IMR-90 (cell line): Measurements from ENCODE around the gene LEF1. TPM values are rescaled to one million over a fixed set of nuclear protein-coding genes. Genes with fewer than 3 reads are reported as not detected.

Experiments
- ATAC-seq: fragments of 200-7000 bp; cut with Tn5 transposase; 2 replicates; pipeline ENCODE4 v1.9.1; 2020; ENCODE audit warnings: low read depth, mild to moderate bottlenecking, moderate library complexity
- BruUV-seq: library from RNA; stranded (reverse); fragments of 400-500 nt; replicated peaks from 2 replicates; lab custom pipeline; 2021; lab: Mats Ljungman, UMichigan
- CTCF ChIA-PET: fragments of 300-600 bp; formaldehyde crosslinking; extraction: SDS; loops from one replicate; lab custom pipeline; 2021; ENCODE audit warnings: antibody characterized with exemption; lab: Yijun Ruan, JAX
- POLR2A ChIA-PET: fragments of 300-600 bp; sonication (Branson Sonifier 250); formaldehyde crosslinking; loops from one replicate; lab custom pipeline; 2022; ENCODE audit warnings: antibody characterized with exemption; ENCODE audit not compliant: unreplicated experiment; lab: Charles Lee
- DNase-seq: peaks from one replicate; pipeline ENCODE4 v3.0.0; 2013
- H2AFZ ChIP-seq: replicated peaks from 2 replicates; pipeline ENCODE3; 2013; ENCODE audit warnings: low read length, mild to moderate bottlenecking; ENCODE audit not compliant: poor library complexity
- H2AK5ac ChIP-seq: 2 replicates; pipeline ENCODE4 v1.6.1; 2013; ENCODE audit warnings: low read depth, low read length, inconsistent platforms
- H2AK9ac ChIP-seq: replicated peaks from 2 replicates; pipeline ENCODE3; 2013; ENCODE audit warnings: mild to moderate bottlenecking, low read depth, low read length, moderate library complexity; ENCODE audit not compliant: poor library complexity
- H2BK120ac ChIP-seq: 2 replicates; pipeline ENCODE4 v1.6.1; 2013; ENCODE audit warnings: low read depth, low read length, inconsistent platforms
- H2BK15ac ChIP-seq: 3 replicates; pipeline ENCODE4 v1.6.1; 2013; ENCODE audit warnings: low read depth, low read length, inconsistent platforms
- H2BK20ac ChIP-seq: 2 replicates; pipeline ENCODE4 v1.6.1; 2013; ENCODE audit warnings: low read depth, mild to moderate bottlenecking, inconsistent platforms, low read length, moderate library complexity
- H2BK5ac ChIP-seq: 2 replicates; pipeline ENCODE4 v1.6.1; 2013; ENCODE audit warnings: mild to moderate bottlenecking, low read depth, low read length, inconsistent platforms; ENCODE audit not compliant: poor library complexity, severe bottlenecking
- H3K14ac ChIP-seq: replicated peaks from 2 replicates; pipeline ENCODE4 v1.6.1; 2013; ENCODE audit warnings: low read depth, low read length, inconsistent platforms
- H3K18ac ChIP-seq: 2 replicates; pipeline ENCODE4 v1.6.1; 2013; ENCODE audit warnings: low read depth, low read length, control low read depth
- H3K23ac ChIP-seq: 2 replicates; pipeline ENCODE4 v1.6.1; 2013; ENCODE audit warnings: low read depth, low read length, inconsistent platforms
- H3K27ac ChIP-seq: 2 replicates; pipeline ENCODE4 v1.5.1; 2013; ENCODE audit warnings: mild to moderate bottlenecking, control low read depth, low read length; ENCODE audit not compliant: insufficient read depth
- H3K27me3 ChIP-seq: 2 replicates; pipeline ENCODE4 v1.6.1; 2013; ENCODE audit warnings: low read length; ENCODE audit not compliant: control insufficient read depth, insufficient read depth
- H3K36me3 ChIP-seq: 2 replicates; pipeline ENCODE4 v1.6.1; 2013; ENCODE audit warnings: low read length, mixed read lengths; ENCODE audit not compliant: control insufficient read depth, insufficient read depth
- H3K4ac ChIP-seq: 2 replicates; pipeline ENCODE4 v1.6.1; 2013; ENCODE audit warnings: low read depth, low read length, inconsistent platforms
- H3K4me1 ChIP-seq: 2 replicates; pipeline ENCODE4 v1.6.1; 2013; ENCODE audit warnings: low read length, mixed read lengths; ENCODE audit not compliant: control insufficient read depth, insufficient read depth
- H3K4me2 ChIP-seq: 2 replicates; pipeline ENCODE4 v1.6.1; 2013; ENCODE audit warnings: low read depth, mild to moderate bottlenecking, control low read depth, low read length, moderate library complexity
- H3K4me3 ChIP-seq: 2 replicates; pipeline ENCODE4 v1.5.1; 2013; ENCODE audit warnings: low read depth, mild to moderate bottlenecking, control low read depth, low read length, moderate library complexity; ENCODE audit not compliant: insufficient read depth
- H3K56ac ChIP-seq: 2 replicates; pipeline ENCODE4 v1.6.1; 2013; ENCODE audit warnings: low read length, inconsistent platforms; ENCODE audit not compliant: insufficient read depth; ENCODE audit errors: extremely low read depth
- H3K79me1 ChIP-seq, 2 experiments: 2 replicates each; pipeline ENCODE4 v1.6.1; 2013; ENCODE audit warnings: low read length in 2 of 2, inconsistent platforms in 1 of 2, low read depth in 1 of 2
- H3K9ac ChIP-seq: 2 replicates; pipeline ENCODE4 v1.6.1; 2013; ENCODE audit warnings: low read depth, low read length, control low read depth
- H3K9me1 ChIP-seq: 2 replicates; pipeline ENCODE4 v1.6.1; 2013; ENCODE audit warnings: low read length, inconsistent platforms; ENCODE audit not compliant: insufficient read depth
- H3K9me3 ChIP-seq: 2 replicates; pipeline ENCODE4 v1.6.1; 2013; ENCODE audit warnings: low read length; ENCODE audit not compliant: control insufficient read depth, insufficient read depth
- H4K20me1 ChIP-seq: 2 replicates; pipeline ENCODE4 v1.6.1; 2013; ENCODE audit warnings: low read length, inconsistent platforms; ENCODE audit not compliant: insufficient read depth
- H4K5ac ChIP-seq: 2 replicates; pipeline ENCODE4 v1.6.1; 2013; ENCODE audit warnings: mild to moderate bottlenecking, low read depth, low read length, control low read depth
- H4K8ac ChIP-seq, 2 experiments: 2 replicates each; pipeline ENCODE4 v1.6.1; 2013; ENCODE audit warnings: low read depth in 2 of 2, low read length in 2 of 2, control low read depth in 1 of 2, inconsistent platforms in 1 of 2
- H4K91ac ChIP-seq: 2 replicates; pipeline ENCODE4 v1.6.1; 2013; ENCODE audit warnings: low read depth, low read length, inconsistent platforms; ENCODE audit not compliant: insufficient read depth
- BHLHE40 ChIP-seq: fragments of 150-350 bp; IDR thresholded peaks from 2 replicates; pipeline ENCODE4 v1.6.1; 2016; ENCODE audit warnings: mild to moderate bottlenecking, low read depth, low read length
- CEBPB ChIP-seq: IDR thresholded peaks from 2 replicates; pipeline ENCODE4 v1.6.1; 2012; ENCODE audit warnings: low read depth, low read length, improper control_type of control experiment
- CHD1 ChIP-seq: IDR thresholded peaks from 2 replicates; pipeline ENCODE4 v1.6.1; 2012; ENCODE audit warnings: low read depth, low read length, improper control_type of control experiment
- FOS ChIP-seq: fragments of 150-350 bp; IDR thresholded peaks from 2 replicates; pipeline ENCODE4 v1.6.1; 2016; ENCODE audit warnings: low read depth, low read length
- MAFK ChIP-seq: IDR thresholded peaks from 2 replicates; pipeline ENCODE4 v1.6.1; 2012; ENCODE audit warnings: low read depth, low read length, improper control_type of control experiment
- MAZ ChIP-seq: IDR thresholded peaks from 2 replicates; pipeline ENCODE4 v1.6.1; 2012; ENCODE audit warnings: low read depth, mild to moderate bottlenecking, low read length, improper control_type of control experiment, moderate library complexity, borderline replicate concordance
- MXI1 ChIP-seq: IDR thresholded peaks from 2 replicates; pipeline ENCODE4 v1.6.1; 2012; ENCODE audit warnings: low read depth, mild to moderate bottlenecking, low read length, moderate library complexity, borderline replicate concordance
- NFE2L2 ChIP-seq: fragments of 150-350 bp; IDR thresholded peaks from 2 replicates; pipeline ENCODE4 v1.6.1; 2016; ENCODE audit warnings: low read depth, mild to moderate bottlenecking, low read length
- POLR2A ChIP-seq: IDR thresholded peaks from 2 replicates; pipeline ENCODE4 v1.6.1; 2012; ENCODE audit warnings: mild to moderate bottlenecking, low read depth, low read length
- RAD21 ChIP-seq: IDR thresholded peaks from 2 replicates; pipeline ENCODE4 v1.6.1; 2012; ENCODE audit warnings: low read length, improper control_type of control experiment
- RCOR1 ChIP-seq: IDR thresholded peaks from 2 replicates; pipeline ENCODE4 v1.6.1; 2012; ENCODE audit warnings: mild to moderate bottlenecking, low read length, improper control_type of control experiment; ENCODE audit not compliant: insufficient replicate concordance
- RFX5 ChIP-seq: IDR thresholded peaks from 2 replicates; pipeline ENCODE4 v1.8.0; 2012; ENCODE audit warnings: low read depth, mild to moderate bottlenecking, low read length, moderate library complexity
- WGBS, 2 experiments: methylation state at CpG; one replicate each; pipeline versions ENCODE4 v1.1.5 to v1.1.7; 2013; ENCODE audit warnings: missing lambda C conversion rate in 2 of 2; ENCODE audit not compliant: insufficient read length in 1 of 2; ENCODE audit errors: extremely low coverage in 2 of 2; 5-methylcytosine and 5-hydroxymethylcytosine counted together
- dilution Hi-C: fragments of 300-500 bp; cut with HindIII; formaldehyde crosslinking; loops from one replicate; pipeline ENCODE4 v1.14.3; 2018; ENCODE audit warnings: low sequenced_read_pairs; ENCODE audit not compliant: unreplicated experiment
- in situ Hi-C: fragments of 300-500 bp; cut with MboI; formaldehyde crosslinking; loops from 3 replicates; pipeline ENCODE4 v1.14.3; 2019; ENCODE audit warnings: low sequenced_read_pairs, inconsistent platforms, mixed read lengths
- intact Hi-C: fragments of 100-400 bp; cut with micrococcal nuclease; formaldehyde crosslinking; loops from 2 replicates; pipeline ENCODE4 v1.10.0; 2022
- polyA plus RNA-seq, 3 experiments: library from polyadenylated mRNA; depleted of rRNA; stranded (reverse); fragments of >200 nt; gene quantifications; 2 replicates each; pipeline ENCODE4 v1.2.3, GENCODE V29; 2012; ENCODE audit warnings: low replicate concordance in 1 of 3
- total RNA-seq: library from RNA; depleted of rRNA; stranded (reverse); fragments of >200 nt; gene quantifications from 2 replicates; pipeline ENCODE4 v1.2.3, GENCODE V29; 2012
- TF ChIP-seq, protein P1 (sequence below): fragments of 150-350 bp; IDR thresholded peaks from 2 replicates; pipeline ENCODE4 v1.6.1; 2016; ENCODE audit warnings: low read depth, mild to moderate bottlenecking, low read length, moderate library complexity, borderline replicate concordance
- TF ChIP-seq, protein P2 (sequence below): conservative IDR thresholded peaks from 2 replicates; pipeline ENCODE4 v1.5.1; 2012; ENCODE audit warnings: mild to moderate bottlenecking, low read depth, low read length, improper control_type of control experiment

LEF1 gene
- total and polyA plus RNA-seq, 2 of the 4 experiments (the other 2 are of a cell fraction), result 1.7 to 1.8 TPM

DNA sequence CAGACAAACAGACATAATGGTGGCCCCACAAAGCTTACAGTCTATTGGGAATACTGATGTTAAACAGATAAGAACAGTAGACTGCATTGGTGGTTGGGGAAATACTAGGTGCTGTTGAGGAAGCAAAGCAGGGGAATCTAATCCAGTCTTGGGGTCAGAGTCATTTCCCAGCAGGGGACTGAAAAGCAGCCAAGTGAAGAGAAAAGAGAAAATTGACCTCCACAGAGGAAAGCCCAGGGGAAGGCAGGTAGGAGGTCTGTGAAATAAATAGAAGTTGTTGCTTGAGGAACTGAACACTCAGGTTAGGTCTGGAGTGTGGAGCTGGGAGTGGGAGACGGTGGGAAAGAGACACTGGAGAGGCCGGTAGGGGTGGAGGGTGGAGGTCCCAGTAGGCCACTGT, 33.0 kb upstream of the LEF1 start:
- WGBS, 2 experiments, result no CpG with 5 or more reads among the region's 2 CpGs
- H3K4me2 ChIP-seq, result no peak overlapping the region
- H2BK5ac ChIP-seq, result no peak overlapping the region
- H3K4me1 ChIP-seq, result no peaks in the 10 kb centered on the region
- TF ChIP-seq CHD1 (no peak), MAFK (no peak), RFX5 (no peak), MXI1 (no peak), NFE2L2 (no peak), MAZ (no peak), POLR2A (no peak), FOS (no peak), RAD21 (no peak), RCOR1 (no peak), BHLHE40 (no peak), CEBPB (no peak)
- TF ChIP-seq, protein P1, sequence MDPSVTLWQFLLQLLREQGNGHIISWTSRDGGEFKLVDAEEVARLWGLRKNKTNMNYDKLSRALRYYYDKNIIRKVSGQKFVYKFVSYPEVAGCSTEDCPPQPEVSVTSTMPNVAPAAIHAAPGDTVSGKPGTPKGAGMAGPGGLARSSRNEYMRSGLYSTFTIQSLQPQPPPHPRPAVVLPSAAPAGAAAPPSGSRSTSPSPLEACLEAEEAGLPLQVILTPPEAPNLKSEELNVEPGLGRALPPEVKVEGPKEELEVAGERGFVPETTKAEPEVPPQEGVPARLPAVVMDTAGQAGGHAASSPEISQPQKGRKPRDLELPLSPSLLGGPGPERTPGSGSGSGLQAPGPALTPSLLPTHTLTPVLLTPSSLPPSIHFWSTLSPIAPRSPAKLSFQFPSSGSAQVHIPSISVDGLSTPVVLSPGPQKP, result no peak
- TF ChIP-seq, protein P2, sequence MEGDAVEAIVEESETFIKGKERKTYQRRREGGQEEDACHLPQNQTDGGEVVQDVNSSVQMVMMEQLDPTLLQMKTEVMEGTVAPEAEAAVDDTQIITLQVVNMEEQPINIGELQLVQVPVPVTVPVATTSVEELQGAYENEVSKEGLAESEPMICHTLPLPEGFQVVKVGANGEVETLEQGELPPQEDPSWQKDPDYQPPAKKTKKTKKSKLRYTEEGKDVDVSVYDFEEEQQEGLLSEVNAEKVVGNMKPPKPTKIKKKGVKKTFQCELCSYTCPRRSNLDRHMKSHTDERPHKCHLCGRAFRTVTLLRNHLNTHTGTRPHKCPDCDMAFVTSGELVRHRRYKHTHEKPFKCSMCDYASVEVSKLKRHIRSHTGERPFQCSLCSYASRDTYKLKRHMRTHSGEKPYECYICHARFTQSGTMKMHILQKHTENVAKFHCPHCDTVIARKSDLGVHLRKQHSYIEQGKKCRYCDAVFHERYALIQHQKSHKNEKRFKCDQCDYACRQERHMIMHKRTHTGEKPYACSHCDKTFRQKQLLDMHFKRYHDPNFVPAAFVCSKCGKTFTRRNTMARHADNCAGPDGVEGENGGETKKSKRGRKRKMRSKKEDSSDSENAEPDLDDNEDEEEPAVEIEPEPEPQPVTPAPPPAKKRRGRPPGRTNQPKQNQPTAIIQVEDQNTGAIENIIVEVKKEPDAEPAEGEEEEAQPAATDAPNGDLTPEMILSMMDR, result no peak
- no peak overlapping the region for H2AK5ac ChIP-seq
- no peak overlapping the region for H2BK15ac ChIP-seq
- H3K9me1 ChIP-seq, result peaks cover 5% of the 10 kb centered on the region; the same call in 1 of the 2 replicates
- DNase-seq (no peak), ATAC-seq (no peak)
- H3K23ac ChIP-seq, result no peak overlapping the region
- no peak overlapping the region for H3K9ac ChIP-seq
- no peaks in the 10 kb centered on the region for H4K20me1 ChIP-seq
- CTCF ChIA-PET, result no interaction called here
- no peaks in the 10 kb centered on the region for H3K79me1 ChIP-seq
- H4K8ac ChIP-seq, result no peak overlapping the region
- no peak overlapping the region for H2BK120ac ChIP-seq
- H4K5ac ChIP-seq, result no peak overlapping the region
- H3K4me3 ChIP-seq, result no peak overlapping the region
- no peak overlapping the region for H3K14ac ChIP-seq
- intact Hi-C loops, result no loop called here
- no TSS peak for BruUV-seq
- H2AK9ac ChIP-seq, result no peak overlapping the region
- H3K18ac ChIP-seq, result no peak overlapping the region
- no peak overlapping the region for H2AFZ ChIP-seq
- H3K27ac ChIP-seq, result no peak overlapping the region
- H2BK20ac ChIP-seq, result no peak overlapping the region
- H3K36me3 ChIP-seq, result no peaks in the 10 kb centered on the region
- H4K91ac ChIP-seq, result no peak overlapping the region
- no peak overlapping the region for H3K56ac ChIP-seq
- POLR2A ChIA-PET, result no interaction called here
- no peaks in the 10 kb centered on the region; the same call in 1 of the 2 replicates for H3K27me3 ChIP-seq
- H3K9me3 ChIP-seq, result no peaks in the 10 kb centered on the region
- dilution Hi-C loops, result no loop called here
- H3K4ac ChIP-seq, result no peak overlapping the region
- in situ Hi-C loops, result no loop called here
